CD4-positive, alpha-beta T cell treated with Interleukin-15 for 4 hours (primary cell): ENCODE measurements around the gene CLMP.
"Not testable (repeated sequence)": the region's sequence is repeated elsewhere in the genome, so short reads cannot be mapped to it uniquely, and the experiment has no call there.

Source experiments
- DNase-seq: peaks from one replicate; pipeline ENCODE4 v3.0.0-alpha.2; 2020; ENCODE audit warnings: low spot score

The CLMP gene

DNA sequence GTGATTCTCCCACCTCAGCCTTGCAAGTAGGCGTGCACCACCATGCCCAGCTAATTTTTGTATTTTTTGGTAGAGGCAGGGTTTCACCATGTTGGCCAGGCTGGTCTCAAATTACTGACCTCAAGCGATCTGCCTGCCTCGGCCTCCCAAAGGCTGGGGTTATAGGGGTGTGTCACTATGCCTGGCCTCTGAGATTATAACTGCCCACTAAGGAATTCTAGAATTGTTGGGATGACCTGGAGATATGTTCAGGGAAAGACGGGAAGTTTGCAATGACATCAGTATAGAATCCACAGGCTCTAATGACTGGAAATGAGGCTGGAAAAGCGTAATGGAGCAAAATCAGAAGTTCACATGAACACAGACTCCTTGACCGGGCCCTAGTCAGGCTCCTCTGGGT, 62.2 kb downstream of the CLMP start:
- DNase-seq: no peak

DNA sequence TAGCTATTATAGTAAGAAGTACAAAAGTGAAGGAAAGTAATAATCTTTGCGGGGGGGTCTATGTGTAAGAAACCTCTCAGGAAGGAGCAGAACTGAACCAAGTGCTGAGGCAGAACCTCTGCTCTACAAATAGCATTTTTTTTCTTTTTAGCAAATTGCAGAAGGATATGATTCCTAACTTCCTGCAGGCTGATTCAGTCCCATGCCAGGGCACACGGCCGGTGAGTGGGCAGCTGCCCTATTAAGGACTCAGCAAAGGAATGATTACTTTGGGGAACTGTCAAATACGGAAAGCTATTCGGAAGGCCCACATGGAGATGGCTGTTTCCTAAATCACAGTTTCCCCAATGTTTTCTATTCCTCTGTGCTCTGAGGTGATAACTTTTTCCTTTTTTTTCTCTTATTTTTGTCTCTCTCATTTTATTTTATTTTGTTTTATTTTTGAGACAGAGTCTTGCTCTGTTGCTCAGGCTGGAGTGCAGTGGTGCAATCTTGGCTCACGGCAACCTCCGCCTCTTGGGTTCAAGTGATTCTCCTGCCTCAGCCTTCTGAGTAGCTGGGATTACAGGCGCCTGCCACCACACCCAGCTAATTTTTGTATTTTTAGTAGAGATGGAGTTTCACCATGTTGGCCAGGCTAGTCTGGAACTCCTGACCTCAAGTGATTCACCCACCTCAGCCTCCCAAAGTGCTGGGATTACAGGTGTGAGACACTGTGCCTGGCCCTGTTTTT, 62.8 kb downstream of the CLMP start:
- DNase-seq: not testable (repeated sequence)

DNA sequence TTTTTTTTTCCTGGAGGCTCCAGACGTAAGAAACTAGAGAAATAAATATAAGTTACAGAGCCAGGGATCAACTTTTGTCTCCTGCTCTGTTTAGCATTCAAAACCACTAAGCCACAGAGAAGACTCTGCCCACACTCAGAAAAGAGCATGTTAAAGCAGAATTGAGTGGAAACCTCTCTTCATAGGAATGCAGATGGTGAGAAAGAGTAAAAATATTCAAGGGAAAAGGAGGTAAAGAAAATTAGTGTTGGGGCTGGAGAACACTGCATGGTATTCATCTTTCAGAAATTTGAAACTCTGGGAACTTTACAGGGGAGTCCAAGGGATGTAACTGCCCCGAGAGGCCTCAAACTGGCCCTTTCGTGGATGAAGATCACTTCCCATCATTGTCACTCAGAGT, 65.1 kb downstream of the CLMP start:
- no peak for DNase-seq

DNA sequence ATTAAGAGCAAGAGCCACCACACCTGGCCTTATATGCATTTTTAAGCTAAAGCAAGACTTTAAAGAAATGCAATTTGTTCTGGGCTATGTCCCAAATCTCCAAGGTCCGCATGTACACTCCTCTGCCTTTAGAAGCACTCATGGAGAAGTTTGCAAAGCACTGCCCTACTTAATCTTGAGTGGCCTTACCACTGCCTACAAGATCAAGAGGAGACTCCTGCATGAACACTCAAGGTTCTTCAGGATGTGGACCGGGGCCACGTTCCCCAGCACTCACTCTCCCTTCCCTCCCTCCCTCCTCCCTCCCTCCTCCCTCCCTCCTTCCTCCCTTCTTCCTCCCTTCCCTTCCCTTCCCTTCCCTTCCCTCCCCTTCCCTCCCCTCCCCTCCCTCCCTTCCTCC, 69.9 kb downstream of the CLMP start:
- no peak for DNase-seq

DNA sequence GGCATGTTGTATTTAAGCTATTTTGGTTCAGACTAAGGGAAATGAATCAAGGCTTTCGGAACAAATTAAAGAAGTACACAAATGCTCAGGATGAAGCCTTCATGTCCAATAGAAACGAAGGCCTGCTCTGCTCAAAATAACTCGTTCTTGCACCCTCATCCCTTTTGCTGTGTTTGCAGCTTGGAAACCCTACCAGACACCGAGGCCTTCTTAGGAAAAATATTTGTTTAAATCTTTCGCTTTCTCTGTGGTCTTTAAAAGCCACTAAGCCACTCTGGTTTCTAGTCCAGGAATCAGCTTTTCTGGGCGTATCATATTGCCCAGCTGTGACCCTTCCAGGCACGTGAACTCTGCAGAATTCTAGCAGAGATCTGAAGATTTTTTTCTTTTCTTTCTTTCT, 72.2 kb downstream of the CLMP start:
- DNase-seq: no peak

DNA sequence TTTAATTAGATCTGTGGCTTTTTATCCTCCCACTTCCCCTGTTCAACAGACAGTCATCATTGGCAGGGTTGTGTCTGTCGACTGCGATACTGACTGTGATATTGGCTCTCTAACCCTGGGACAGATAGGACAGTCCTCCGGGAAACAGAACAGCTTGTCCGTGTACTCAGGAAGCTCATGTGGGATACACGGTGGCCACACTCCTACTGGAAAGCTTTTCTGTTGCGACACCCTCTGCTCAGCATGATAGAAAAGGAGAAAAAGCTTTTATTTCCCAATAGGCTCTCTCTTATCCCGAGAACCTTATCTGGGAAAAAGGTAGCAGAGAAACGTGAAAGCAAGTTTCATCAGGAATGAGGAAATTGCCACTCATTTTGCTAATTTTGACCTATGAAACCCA, 72.7 kb downstream of the CLMP start:
- no peak for DNase-seq

DNA sequence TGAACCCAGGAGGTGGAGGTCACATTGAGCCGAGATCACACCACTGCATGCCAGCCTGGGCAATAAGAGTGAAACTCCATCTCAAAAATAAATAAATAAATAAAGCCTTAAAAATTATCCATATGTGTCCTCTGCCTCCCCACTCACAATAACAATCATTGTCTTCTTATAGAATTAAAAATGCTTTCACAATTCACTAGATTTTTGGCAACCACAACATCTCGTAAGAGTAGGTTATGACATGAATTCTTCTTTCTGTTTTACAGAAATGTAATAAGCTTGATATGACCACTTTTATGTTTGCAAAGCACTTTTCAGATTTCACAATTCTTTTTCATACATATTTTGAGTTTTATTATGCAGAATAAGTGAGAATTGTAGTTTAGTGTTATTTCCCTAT, 78.6 kb downstream of the CLMP start:
- no peak for DNase-seq

DNA sequence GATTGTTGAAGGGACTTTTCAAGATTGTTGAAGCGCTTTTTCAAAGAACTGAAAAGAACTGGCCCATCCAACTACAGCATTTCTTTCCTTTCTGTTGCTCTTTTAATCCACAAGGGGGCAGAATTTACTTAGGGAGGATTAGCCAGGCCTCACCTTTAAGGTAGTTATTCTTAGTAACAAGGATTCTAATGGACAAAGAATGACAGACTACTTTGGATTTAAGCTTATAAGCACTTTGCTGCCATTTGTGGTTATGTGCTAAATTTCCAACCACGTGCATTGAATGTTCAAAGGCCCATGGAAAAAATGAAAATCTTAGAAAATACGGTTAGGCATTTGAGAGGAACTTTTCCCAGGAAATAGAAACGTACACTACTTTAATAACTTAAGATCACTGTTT, 83.6 kb downstream of the CLMP start:
- peak; percentile 60 for DNase-seq

DNA sequence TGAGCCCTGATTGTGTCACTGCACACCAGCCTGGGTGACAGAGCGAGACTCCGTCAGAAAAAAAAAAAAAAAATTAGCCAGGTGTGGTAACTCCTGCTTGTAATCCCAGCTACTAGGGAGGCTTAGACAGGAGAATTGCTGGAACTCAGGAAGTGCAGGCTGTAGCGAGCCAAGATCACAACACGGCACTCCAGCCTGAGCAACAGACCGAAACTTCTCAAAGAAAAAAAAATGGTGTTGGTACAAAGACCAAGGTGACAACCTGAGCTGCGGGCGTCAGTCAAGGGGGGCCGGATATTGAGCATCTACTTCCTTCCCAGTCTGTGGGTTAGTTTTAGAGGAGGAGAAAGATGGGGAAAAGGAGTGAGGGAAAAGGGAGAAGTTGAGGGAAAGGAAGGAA, 84.7 kb downstream of the CLMP start:
- no peak for DNase-seq

DNA sequence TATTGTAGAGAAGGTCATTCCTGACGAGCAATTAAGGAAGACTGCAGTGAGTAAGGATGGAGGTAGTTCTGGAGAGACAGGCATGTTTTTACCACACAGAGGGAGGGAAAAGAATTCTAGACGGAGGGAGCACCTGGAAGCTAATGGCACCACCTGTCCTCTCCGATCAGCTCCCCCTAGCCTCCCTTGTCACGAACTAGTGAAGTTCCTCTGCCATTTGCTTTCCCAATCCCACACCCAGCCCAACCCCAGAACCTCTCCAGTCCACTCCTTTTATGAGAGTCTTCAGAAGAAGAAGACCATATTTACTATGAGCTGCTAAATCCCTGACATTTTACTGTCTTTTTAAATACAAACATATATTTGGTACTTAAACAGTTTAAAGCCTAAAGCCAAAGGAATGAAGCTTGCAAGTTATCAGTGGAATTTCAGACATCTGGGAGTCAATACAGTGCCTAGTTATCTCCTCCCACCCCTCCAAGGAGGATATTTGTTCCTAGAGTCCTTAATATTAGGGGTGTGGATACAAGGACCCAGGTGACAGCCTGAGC, 87.0 kb downstream of the CLMP start:
- no peak for DNase-seq

DNA sequence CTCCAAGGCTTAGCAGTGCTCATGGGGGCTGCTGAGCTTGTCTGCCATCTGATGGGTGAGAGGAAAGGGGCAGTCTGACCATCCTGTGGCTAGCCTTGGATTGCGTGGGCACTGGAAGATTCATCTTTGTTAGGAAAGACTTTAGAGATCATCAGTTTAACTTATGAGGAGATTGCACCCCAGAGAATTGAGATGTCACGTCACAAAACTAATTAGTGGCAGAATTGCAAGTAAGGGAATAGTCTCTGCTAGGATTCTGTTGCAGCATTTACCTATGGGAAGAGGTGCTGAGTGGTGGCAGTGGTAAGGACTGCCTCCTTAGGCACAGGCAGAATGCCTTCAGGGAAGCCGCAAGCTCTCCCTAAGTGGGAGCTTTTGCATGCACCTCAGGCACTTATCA, 90.4 kb downstream of the CLMP start:
- no peak for DNase-seq

DNA sequence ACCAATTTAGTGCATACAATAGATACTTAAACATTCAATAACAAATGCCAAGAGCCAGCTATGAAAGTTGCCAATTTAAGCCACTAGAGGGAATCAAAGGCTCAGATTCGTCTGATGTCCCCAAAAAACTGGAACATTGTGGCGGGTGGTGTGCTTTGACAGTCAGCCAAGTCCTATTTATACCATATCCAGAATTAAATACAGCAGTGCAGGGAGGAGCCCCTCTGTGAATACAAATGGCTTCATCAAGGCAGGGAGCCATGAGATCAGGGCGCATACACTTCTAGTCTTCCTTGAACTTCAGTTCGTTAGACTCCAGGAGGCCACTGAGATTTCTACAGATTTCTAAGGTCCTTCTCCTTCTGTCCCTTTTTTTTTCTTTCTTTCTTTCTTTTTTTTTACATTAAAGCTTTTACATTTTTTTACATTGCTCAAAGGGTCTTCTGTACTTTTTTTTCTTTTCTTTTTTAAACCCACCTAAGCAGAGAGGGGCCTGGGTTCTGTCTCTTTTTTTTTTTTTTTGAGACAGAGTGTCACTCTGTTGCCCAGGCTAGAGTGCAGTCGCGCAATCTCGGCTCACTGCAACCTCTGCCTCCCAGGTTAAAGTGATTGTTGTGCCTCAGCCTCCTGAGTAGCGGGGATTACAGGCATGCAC, 91.6 kb downstream of the CLMP start:
- DNase-seq: peak; percentile 66

DNA sequence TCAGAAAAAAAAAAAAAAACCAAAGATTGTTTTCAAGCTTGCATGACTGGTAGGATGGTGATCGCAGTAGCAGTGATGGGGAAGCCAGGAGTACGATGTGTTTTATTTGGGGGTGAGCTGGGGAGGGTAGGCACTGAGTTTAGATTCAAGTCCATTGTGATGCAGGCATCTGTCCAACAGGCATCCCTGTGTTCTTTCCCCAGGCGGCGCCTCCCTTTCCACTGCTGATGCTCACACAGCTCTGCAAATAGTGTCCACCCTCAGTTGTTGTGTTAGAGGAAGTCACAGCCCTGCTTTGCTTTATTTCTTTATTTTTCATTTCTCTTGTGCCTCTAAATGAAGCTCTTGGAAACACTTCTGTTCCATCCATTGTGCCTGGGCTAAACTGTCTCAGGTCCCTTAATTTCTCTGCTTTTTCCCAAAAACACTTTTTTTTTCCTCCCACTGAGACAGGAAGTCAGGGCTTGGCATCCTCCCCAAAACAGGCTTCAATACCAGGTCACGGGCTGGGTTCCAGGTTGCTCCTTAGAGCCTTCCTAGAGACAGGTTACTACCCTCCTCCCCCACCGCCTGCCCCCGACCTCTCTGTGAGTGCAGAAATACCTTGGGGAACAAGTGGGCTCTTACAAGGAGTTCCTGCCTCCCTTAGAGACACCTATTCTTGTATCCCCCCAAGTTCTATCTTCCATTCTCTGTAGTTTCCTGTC, 94.5 kb downstream of the CLMP start:
- DNase-seq: no peak

DNA sequence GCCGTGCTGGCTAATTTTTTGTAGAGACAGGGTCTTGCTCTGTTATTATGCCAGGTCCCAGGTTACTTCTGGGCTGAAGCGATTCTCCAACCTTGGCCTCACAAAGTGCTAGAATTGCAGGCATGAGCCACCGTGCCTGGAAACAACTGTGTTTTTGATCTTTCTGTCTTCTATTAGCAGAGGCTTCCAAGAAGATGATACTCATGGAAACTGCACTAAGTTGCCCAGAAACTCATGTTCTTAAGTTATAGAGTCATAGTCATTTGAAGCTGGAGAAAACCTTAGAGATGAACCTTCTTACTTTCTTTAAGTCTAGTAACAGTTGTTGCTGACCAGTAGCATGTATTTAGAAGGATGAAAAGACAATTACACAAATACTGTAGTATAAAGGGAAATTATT, 96.1 kb downstream of the CLMP start:
- DNase-seq: no peak

DNA sequence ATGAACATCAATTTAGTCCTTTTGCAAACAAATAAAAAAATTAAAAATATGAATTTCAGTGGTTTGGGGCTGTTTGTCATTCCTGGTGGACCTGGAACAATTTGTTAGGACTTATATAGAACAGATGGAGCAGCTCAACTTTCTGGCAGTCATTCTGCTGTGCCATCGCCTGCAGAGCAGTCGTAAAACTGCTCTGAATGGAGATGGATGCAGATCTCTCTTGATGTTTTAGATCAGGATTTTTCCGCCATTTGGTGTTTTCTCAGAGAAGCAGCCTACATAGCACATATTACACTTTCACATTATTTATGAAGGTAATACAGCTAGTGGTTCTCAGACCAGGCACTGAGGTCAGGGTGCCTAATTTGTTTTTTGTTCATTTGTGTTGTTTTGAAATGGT, 101.3 kb downstream of the CLMP start:
- no peak for DNase-seq

DNA sequence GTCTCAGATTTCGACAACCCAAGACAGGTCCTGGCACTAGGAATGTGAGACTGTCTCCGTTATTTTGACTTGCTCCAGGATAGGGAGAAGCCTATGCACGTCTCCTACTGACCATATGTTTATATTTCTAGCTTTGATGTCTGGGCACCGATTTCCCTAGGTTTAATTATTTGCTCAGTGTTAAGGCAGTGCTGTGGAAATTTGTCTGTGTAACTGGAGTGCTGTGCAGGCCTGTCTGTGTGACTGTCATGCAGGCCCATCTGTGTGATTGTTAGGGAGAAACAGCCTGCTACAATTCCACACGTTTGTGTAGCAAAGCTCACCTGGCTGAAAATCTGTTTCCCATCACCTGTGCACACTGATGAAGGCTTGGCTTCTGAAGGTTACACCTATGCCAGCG, 103.5 kb downstream of the CLMP start:
- no peak for DNase-seq

DNA sequence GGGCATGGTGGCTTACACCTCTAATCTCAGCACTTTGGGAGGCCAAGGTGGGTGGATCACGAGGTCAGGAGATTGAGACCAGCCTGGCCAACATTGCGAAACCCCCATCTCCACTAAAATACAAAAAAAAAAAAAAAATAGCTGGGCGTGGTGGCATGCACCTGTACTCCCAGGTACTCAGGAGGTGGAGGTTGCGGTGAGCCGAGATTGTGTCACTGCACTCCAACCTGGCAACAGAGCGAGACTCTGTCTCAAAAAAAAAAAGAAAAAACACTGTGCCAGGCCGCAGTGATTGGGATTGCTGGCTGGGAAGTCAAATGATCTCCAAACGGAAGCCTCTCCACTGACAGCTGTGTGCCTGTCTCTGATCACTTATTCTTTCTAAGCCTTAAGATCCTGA, 104.9 kb downstream of the CLMP start:
- not testable (repeated sequence) for DNase-seq

DNA sequence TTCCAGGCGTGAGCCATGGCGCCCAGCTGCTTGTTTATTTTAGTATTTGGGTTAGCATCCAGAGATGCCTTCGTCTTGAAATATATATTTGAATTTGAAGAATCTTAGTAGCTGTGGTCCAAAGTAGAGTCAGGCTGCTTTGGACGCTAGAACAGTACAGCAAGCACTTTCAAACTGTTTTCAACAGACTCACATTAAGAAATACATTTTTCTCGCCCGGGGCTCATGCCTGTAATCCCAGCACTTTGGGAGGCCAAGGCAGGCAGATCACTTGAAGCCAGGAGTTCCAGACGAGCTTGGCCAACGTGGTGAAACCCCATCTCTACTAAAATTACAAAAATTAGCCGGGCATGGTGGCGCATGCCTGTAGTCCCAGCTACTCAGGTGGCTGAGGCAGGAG, 106.2 kb downstream of the CLMP start:
- not testable (repeated sequence) for DNase-seq

DNA sequence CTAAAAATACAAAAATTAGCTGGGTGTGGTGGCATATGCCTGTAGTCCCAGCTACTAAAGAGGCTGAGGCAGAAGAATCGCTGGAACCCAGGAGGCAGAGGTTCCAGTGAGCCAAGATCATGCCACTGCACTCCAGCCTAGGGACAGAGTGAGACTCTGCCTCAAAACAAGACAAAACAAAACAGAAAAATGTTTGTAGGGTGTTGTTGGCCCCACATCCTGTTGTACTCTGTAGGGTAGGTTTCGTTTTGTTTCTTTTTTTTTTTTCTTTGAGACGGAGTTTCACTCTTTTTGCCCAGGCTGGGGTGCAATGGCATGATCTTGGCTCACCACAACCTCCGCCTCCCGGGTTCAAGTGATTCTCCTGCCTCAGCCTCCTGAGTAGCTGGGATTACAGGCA, 107.4 kb downstream of the CLMP start:
- peak; percentile 61 for DNase-seq

DNA sequence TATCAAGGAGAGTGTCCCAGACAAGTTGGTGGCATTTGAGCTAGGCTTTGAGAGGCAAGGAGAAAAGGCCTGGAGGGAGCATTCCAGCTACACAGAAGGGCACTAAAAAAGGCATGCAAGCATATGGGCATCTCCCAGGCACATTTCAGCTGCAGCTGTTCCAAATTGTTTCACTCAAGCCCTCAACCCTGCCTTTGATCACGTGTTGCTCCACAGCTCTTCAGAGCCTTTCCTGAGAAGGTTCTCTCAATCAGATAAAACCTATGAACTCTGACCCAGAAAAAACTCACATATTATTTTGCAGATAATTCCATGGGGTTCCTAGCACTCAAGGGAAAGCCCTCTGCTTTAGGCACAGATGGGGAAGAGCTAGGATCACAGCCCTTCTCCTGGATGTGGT, 108.7 kb downstream of the CLMP start:
- DNase-seq: no peak

DNA sequence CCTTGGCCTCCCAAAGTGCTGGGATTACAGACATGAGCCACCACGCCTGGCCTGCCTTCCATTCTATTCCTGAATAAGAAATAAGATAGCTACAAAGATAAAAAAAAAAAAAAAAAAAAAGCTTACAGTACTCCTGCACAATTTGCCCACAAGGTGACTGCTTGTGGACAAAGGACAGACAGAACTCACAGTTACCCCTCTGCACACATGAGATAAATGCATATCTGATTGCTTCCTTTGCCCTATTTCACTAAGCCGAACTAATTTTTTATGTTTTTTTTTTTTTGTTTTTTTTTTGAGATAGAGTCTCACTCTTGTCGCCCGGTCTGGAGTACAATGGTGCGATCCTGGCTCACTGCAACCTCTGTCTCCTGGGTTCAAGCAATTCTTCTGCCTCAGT, 109.6 kb downstream of the CLMP start:
- no peak for DNase-seq

DNA sequence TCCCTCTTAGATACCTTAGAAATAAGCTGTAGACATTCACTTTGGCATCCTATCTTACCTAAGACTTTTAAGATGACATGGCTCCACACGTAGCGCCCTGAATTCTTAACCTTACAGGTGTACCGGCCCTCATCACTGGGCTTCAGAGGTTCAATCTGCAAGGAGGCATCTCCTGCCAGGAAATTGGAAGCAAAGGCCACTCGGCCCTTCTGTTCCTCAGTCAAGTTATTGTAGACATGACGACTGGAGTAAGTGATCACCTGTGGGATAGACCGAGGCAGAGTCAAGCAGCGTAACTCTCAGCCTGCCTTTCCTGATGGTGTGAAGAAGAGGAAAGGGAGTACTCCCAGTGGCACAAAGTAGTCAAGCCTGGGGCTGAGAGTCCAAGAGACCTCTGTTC, 110.6 kb downstream of the CLMP start:
- DNase-seq: no peak

DNA sequence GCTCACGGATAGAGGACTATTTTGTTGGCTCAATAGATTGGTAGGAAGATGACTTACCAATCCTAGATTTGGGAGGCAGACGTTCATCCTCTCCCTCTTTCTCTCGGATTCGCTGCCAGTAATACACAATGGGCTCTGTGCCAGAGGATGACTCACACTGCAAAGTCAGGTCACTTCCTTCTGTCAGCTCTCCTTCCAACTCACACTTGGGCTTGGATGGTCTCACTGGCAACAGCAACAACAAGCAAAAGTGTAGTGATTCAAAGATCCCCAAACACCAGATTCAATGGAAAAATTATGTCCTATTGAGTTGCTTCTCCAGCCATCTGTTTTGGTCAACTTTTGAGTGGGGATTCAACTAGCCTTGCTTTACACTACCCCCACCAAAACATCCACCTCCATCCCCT, 111.4 kb downstream of the CLMP start:
- peak; percentile 88 for DNase-seq
